HG03520 (cell line): ENCODE measurements around the gene GRID2.
"Not testable (repeated sequence)": the region's sequence is repeated elsewhere in the genome, so short reads cannot be mapped to it uniquely, and the experiment has no call there.

Source experiments
- ATAC-seq: cut with Tn5 transposase; IDR thresholded peaks from one replicate; pipeline ENCODE4 v1.9.1; 2021; ENCODE audit warnings: mild to moderate bottlenecking, moderate library complexity; ENCODE audit not compliant: unreplicated experiment

Gene GRID2

DNA sequence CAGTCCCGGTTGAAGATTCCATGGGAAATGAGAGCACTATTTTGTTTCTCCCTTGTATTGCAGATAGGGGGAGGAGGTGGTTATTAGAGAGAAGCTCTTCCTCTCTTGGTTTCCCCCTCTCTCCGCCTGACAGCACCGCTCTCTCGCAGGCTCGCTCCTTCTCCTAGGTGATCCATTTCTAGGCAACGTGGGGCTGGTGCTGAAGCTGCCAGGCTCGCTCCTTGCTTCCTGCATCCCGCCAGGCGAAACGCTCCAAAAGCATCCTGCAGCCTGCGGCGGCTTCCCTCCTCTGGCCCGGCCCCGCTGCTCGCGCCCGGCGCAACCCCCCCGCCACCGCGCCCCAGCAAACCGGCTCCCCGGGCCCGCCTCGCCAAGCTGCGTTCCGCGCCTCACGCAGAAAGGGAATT, at the start of gene GRID2:
TSS of gene GRID2 (plus strand) at position 346 of the 407 bp plus-strand sequence.
- ATAC-seq, result no peak

- no peak for ATAC-seq
These were observed 49.6 kb upstream of the GRID2 start for GRCh38 chr4:92253986-92254671.

DNA sequence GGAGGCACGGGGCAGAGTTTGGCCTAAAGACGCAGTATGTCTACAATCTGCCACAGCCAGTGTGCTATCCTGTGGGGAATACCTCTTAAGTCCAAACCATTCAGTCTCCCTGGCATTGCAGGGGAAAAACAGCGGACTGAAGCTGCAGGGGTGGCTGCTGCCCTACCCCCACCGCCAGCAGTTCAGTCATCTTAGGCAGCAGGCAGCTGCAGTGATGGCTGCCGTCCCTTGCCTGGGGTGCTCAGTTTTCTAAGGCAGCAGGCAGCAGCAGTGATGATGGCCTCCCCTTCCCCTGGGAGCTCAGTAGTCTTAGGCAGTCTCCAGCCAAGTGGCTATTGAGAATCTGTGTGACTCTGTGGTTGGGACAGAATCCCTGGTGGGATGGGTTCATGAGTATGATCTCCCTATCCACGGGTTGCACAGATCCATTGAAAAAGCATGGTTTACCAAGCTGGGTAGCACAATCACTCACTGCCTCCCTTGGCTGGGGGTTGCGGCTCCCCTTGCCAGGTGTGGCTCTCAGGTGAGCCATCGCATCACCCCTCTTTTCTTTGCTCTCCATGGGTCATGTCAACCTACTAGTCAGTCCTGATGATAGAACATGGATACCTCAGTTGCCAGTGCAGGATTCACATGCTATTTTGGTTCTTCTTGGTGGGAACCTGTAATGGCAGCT, 48.9 kb upstream of the GRID2 start:
- no peak for ATAC-seq

GRCh38 chr4:92255920-92256244, 47.9 kb upstream of the GRID2 start:
- ATAC-seq, result no peak

GRCh38 chr4:92257931-92258857, 45.6 kb upstream of the GRID2 start:
- ATAC-seq, result no peak

GRCh38 chr4:92261256-92261655, 42.5 kb upstream of the GRID2 start:
- no peak for ATAC-seq

DNA sequence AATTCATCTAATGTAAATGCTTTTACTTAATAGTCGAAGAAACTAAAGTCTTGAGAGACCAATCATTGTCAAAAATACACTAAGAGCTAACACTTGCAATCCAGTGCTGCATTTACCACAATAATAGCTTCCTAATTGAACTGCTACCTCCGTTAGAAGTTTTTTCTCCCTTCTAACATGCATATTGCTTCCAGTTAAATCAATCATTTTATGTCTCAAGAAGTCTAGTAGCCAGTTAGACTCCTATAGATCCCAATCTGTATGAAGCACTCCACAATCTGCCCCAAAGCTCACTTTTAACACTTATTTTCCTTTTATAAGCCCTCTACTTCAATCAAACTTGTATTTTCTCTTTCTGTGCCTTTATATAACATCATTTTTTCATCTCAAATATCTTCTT, 41.4 kb upstream of the GRID2 start:
- no peak for ATAC-seq

GRCh38 chr4:92263010-92263409, 40.8 kb upstream of the GRID2 start:
- ATAC-seq, result no peak

GRCh38 chr4:92263575-92263974, 40.2 kb upstream of the GRID2 start:
- ATAC-seq, result no peak

- ATAC-seq, result no peak
These were observed 39.6 kb upstream of the GRID2 start for GRCh38 chr4:92264163-92264562.

GRCh38 chr4:92265021-92265420, 38.7 kb upstream of the GRID2 start:
- no peak for ATAC-seq

- no peak for ATAC-seq
These were observed 38.0 kb upstream of the GRID2 start for GRCh38 chr4:92265798-92266197.

DNA sequence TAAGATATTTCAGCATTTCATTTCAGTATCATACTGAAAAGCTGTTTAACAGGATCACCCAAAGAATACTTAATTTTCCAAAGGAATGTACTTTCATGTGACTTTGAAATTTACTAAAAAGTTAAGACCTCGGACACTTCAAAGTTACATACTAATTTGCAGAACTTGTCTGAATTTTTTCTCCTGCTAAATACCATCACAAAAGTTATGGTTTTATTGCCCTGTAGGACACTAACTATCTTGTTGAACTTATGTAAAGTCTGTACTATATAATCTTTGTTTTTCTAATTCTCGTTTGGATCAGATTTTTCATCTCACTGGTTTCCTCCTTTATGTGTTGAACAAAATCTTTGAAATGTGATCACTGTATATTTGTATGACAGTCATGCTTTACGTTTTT, 37.2 kb upstream of the GRID2 start:
- no peak for ATAC-seq

- ATAC-seq, result no peak
These were observed 35.1 kb upstream of the GRID2 start for GRCh38 chr4:92268642-92269041.

- ATAC-seq, result no peak
These were observed 32.9 kb upstream of the GRID2 start for GRCh38 chr4:92270908-92271307.

- ATAC-seq, result not testable (repeated sequence)
These were observed 32.2 kb upstream of the GRID2 start for GRCh38 chr4:92271551-92271950.

DNA sequence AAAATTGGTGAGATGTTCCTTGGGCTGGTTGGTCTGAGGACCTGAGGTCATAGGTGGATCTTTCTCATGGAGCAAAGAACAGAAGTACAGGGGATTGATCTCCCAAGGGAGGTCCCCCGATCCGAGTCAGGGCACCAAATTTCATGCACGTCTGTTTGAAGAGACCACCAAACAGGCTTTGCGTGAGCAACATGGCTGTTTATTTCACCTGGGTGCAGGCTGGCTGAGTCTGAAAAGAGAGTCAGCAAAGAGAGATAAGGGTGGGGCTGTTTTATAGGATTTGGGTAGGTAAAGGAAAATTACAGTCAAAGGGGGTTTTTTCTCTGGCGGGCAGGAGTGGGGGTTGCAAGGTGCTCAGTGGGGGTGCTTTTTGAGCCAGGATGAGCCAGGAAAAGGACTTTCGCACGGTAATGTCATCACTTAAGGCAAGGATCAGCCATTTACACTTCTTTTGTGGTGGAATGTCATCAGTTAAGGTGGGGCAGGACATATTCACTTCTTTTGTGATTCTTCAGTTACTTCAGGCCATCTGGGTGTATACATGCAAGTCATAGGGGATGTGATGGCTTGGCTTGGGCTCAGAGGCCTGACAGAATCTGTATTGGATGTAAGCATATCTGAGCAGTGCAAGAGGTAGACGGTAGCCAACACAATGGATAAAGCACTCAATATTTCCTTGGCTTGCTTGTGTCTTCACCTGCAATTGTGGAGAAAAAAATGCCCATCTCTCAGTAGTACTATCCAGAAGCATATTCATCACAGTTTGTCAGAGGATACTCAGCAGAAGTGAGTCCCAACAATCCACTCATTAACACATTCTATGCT, 26.5 kb upstream of the GRID2 start:
- not testable (repeated sequence) for ATAC-seq

DNA sequence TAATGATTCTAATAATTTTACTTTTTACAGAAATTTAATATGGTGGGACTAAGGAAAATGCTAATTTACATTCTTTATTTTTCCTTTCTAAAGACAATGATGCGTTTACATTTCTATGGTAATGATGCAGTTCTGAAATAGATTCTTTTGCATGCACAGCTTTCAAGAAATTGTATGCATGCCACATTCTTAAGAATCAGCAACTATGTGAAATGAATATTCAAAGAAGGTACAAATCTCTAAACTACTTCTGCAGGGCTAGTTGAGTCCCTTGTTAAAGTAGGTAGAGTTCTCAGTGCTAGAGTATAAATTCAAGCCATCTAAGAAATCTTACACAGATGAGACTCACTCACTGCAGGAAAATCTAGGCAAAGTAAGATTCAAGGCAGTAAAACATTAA, 24.5 kb upstream of the GRID2 start:
- ATAC-seq, result no peak

GRCh38 chr4:92299152-92299551, 4.6 kb upstream of the GRID2 start:
- no peak for ATAC-seq

- no peak for ATAC-seq
These were observed 355 bp downstream of the GRID2 start for GRCh38 chr4:92304121-92304520.

GRCh38 chr4:92304606-92305005, 840 bp downstream of the GRID2 start:
- ATAC-seq, result no peak
